ENCODE measurements around the gene EPG5.

Gene EPG5

GRCh38 chr18:45930963-45931362, 36.2 kb downstream of the EPG5 start:
- Histone ChIP-seq H3K23ac (ENCODE audit: low read depth, low read length, poor library complexity) (no peak overlapping the region), H2BK15ac (ENCODE audit: low read length) (no peak overlapping the region), H3K27me3 (ENCODE audit: control insufficient read depth in 3 of 3, insufficient read depth in 3 of 3, low read depth in 1 of 3, low read length in 3 of 3) (no peaks in the 10 kb centered on the region), H2BK12ac (ENCODE audit: low read length) (no peak overlapping the region), H3K36me3 (replicated peaks in 1 of 2; ENCODE audit: control insufficient read depth in 2 of 2, insufficient read depth in 2 of 2, low read length in 2 of 2) (peaks cover 4 to 57% of the 10 kb centered on the region in 2 donors), H3K14ac (ENCODE audit: low read length) (no peak overlapping the region), H4K8ac (ENCODE audit: low read depth, low read length) (no peak overlapping the region), H3K9ac (ENCODE audit: low read depth, low read length, poor library complexity) (no peak overlapping the region), H2BK5ac (ENCODE audit: low read length) (no peak overlapping the region), H4K91ac (ENCODE audit: low read depth, low read length, poor library complexity) (no peak overlapping the region), H3K4ac (ENCODE audit: low read length) (no peak overlapping the region), H3K4me2 (ENCODE audit: insufficient read depth, low read length, poor library complexity, severe bottlenecking) (no peak overlapping the region), H3K9me3 (replicated peaks in 1 of 2; ENCODE audit: control insufficient read depth in 2 of 2, insufficient read depth in 1 of 2, low read depth in 1 of 2, low read length in 2 of 2) (no peaks in the 10 kb centered on the region), H2AK5ac (ENCODE audit: low read depth, low read length) (no peak overlapping the region), H3K18ac (ENCODE audit: low read length) (no peak overlapping the region), H3K79me1 (ENCODE audit: low read depth, low read length) (no peaks in the 10 kb centered on the region), H2BK120ac (ENCODE audit: low read depth, low read length) (no peak overlapping the region), H3K27ac (replicated peaks; ENCODE audit: low read length) (no peak overlapping the region), H3K4me3 (ENCODE audit: low read length in 2 of 2) (no peak overlapping the region), H2AFZ (ENCODE audit: low read length) (no peak overlapping the region), H3K4me1 (ENCODE audit: control insufficient read depth in 2 of 2, insufficient read depth in 1 of 2, low read depth in 1 of 2, low read length in 2 of 2) (no peaks in the 10 kb centered on the region)
- WGBS, 2 donors (ENCODE audit: extremely low coverage in 2 of 2, insufficient read length in 2 of 2, insufficient replicate concordance in 1 of 2), result no CpG with 5 or more reads among the region's 2 CpGs
- DNase-seq (ENCODE audit: low spot score), result no peak

GRCh38 chr18:45926691-45927090, 40.4 kb downstream of the EPG5 start:
- peaks cover 2 to 85% of the 10 kb centered on the region in 2 donors for H3K36me3 ChIP-seq (replicated peaks in 1 of 2; ENCODE audit: control insufficient read depth in 2 of 2, insufficient read depth in 2 of 2, low read length in 2 of 2)
- H3K9ac ChIP-seq (ENCODE audit: low read depth, low read length, poor library complexity), result no peak overlapping the region
- H3K9me3 ChIP-seq (replicated peaks in 1 of 2; ENCODE audit: control insufficient read depth in 2 of 2, insufficient read depth in 1 of 2, low read depth in 1 of 2, low read length in 2 of 2), result no peaks in the 10 kb centered on the region
- H2BK5ac ChIP-seq (ENCODE audit: low read length), result no peak overlapping the region
- no peak overlapping the region for H2BK120ac ChIP-seq (ENCODE audit: low read depth, low read length)
- WGBS, 2 donors (ENCODE audit: extremely low coverage in 2 of 2, insufficient read length in 2 of 2, insufficient replicate concordance in 1 of 2), result no CpG with 5 or more reads among the region's 3 CpGs
- no peak for DNase-seq (ENCODE audit: low spot score)
- H3K4me3 ChIP-seq (ENCODE audit: low read length in 2 of 2), result no peak overlapping the region
- no peak overlapping the region for H2BK15ac ChIP-seq (ENCODE audit: low read length)
- no peaks in the 10 kb centered on the region for H3K27me3 ChIP-seq (ENCODE audit: control insufficient read depth in 3 of 3, insufficient read depth in 3 of 3, low read depth in 1 of 3, low read length in 3 of 3)
- no peak overlapping the region for H4K91ac ChIP-seq (ENCODE audit: low read depth, low read length, poor library complexity)
- H3K79me1 ChIP-seq (ENCODE audit: low read depth, low read length), result no peaks in the 10 kb centered on the region
- H2BK12ac ChIP-seq (ENCODE audit: low read length), result no peak overlapping the region
- H3K4ac ChIP-seq (ENCODE audit: low read length), result no peak overlapping the region
- H2AK5ac ChIP-seq (ENCODE audit: low read depth, low read length), result no peak overlapping the region
- no peak overlapping the region for H3K4me2 ChIP-seq (ENCODE audit: insufficient read depth, low read length, poor library complexity, severe bottlenecking)
- H3K4me1 ChIP-seq (ENCODE audit: control insufficient read depth in 2 of 2, insufficient read depth in 1 of 2, low read depth in 1 of 2, low read length in 2 of 2), result no peaks in the 10 kb centered on the region
- H3K14ac ChIP-seq (ENCODE audit: low read length), result no peak overlapping the region
- H2AFZ ChIP-seq (ENCODE audit: low read length), result no peak overlapping the region
- no peak overlapping the region for H3K23ac ChIP-seq (ENCODE audit: low read depth, low read length, poor library complexity)
- H3K18ac ChIP-seq (ENCODE audit: low read length), result no peak overlapping the region
- no peak overlapping the region for H4K8ac ChIP-seq (ENCODE audit: low read depth, low read length)
- no peak overlapping the region for H3K27ac ChIP-seq (replicated peaks; ENCODE audit: low read length)

- H3K4ac ChIP-seq (ENCODE audit: low read length), result no peak overlapping the region
- no CpG with 5 or more reads among the region's 3 CpGs for WGBS, 2 donors (ENCODE audit: extremely low coverage in 2 of 2, insufficient read length in 2 of 2, insufficient replicate concordance in 1 of 2)
These were observed 41.0 kb downstream of the EPG5 start for GRCh38 chr18:45926085-45926484.

GRCh38 chr18:45923138-45923537, 44.0 kb downstream of the EPG5 start:
- Histone ChIP-seq H3K36me3 (replicated peaks in 1 of 2; ENCODE audit: control insufficient read depth in 2 of 2, insufficient read depth in 2 of 2, low read length in 2 of 2) (peaks cover 2 to 82% of the 10 kb centered on the region in 2 donors), H4K8ac (ENCODE audit: low read depth, low read length) (no peak overlapping the region), H3K4ac (ENCODE audit: low read length) (no peak overlapping the region), H3K9me3 (replicated peaks in 1 of 2; ENCODE audit: control insufficient read depth in 2 of 2, insufficient read depth in 1 of 2, low read depth in 1 of 2, low read length in 2 of 2) (no peaks in the 10 kb centered on the region), H4K91ac (ENCODE audit: low read depth, low read length, poor library complexity) (no peak overlapping the region), H3K4me2 (ENCODE audit: insufficient read depth, low read length, poor library complexity, severe bottlenecking) (no peak overlapping the region), H3K4me1 (ENCODE audit: control insufficient read depth in 2 of 2, insufficient read depth in 1 of 2, low read depth in 1 of 2, low read length in 2 of 2) (no peaks in the 10 kb centered on the region), H2AK5ac (ENCODE audit: low read depth, low read length) (no peak overlapping the region), H3K27me3 (ENCODE audit: control insufficient read depth in 3 of 3, insufficient read depth in 3 of 3, low read depth in 1 of 3, low read length in 3 of 3) (no peaks in the 10 kb centered on the region), H2BK12ac (ENCODE audit: low read length) (no peak overlapping the region), H3K14ac (ENCODE audit: low read length) (no peak overlapping the region), H2BK120ac (ENCODE audit: low read depth, low read length) (no peak overlapping the region), H3K23ac (ENCODE audit: low read depth, low read length, poor library complexity) (no peak overlapping the region), H3K18ac (ENCODE audit: low read length) (no peak overlapping the region), H3K9ac (ENCODE audit: low read depth, low read length, poor library complexity) (no peak overlapping the region), H3K4me3 (ENCODE audit: low read length in 2 of 2) (no peak overlapping the region), H2AFZ (ENCODE audit: low read length) (no peak overlapping the region), H3K79me1 (ENCODE audit: low read depth, low read length) (no peaks in the 10 kb centered on the region), H2BK15ac (ENCODE audit: low read length) (no peak overlapping the region), H3K27ac (replicated peaks; ENCODE audit: low read length) (no peak overlapping the region), H2BK5ac (ENCODE audit: low read length) (no peak overlapping the region)
- WGBS, 2 donors (ENCODE audit: extremely low coverage in 2 of 2, insufficient read length in 2 of 2, insufficient replicate concordance in 1 of 2), result no CpG with 5 or more reads among the region's 1 CpG
- DNase-seq (ENCODE audit: low spot score), result no peak

More at GRCh38 chr18:45926085-45926484, 41.0 kb downstream of the EPG5 start:
- no peak overlapping the region for H3K27ac ChIP-seq (replicated peaks; ENCODE audit: low read length)
- no peak overlapping the region for H2BK12ac ChIP-seq (ENCODE audit: low read length)
- no peaks in the 10 kb centered on the region for H3K9me3 ChIP-seq (replicated peaks in 1 of 2; ENCODE audit: control insufficient read depth in 2 of 2, insufficient read depth in 1 of 2, low read depth in 1 of 2, low read length in 2 of 2)
- no peak overlapping the region for H2AK5ac ChIP-seq (ENCODE audit: low read depth, low read length)
- no peak for DNase-seq (ENCODE audit: low spot score)
- H2BK5ac ChIP-seq (ENCODE audit: low read length), result no peak overlapping the region
- H3K4me1 ChIP-seq (ENCODE audit: control insufficient read depth in 2 of 2, insufficient read depth in 1 of 2, low read depth in 1 of 2, low read length in 2 of 2), result no peaks in the 10 kb centered on the region
- H3K79me1 ChIP-seq (ENCODE audit: low read depth, low read length), result no peaks in the 10 kb centered on the region
- no peak overlapping the region for H3K4me3 ChIP-seq (ENCODE audit: low read length in 2 of 2)
- no peak overlapping the region for H3K23ac ChIP-seq (ENCODE audit: low read depth, low read length, poor library complexity)
- no peak overlapping the region for H3K9ac ChIP-seq (ENCODE audit: low read depth, low read length, poor library complexity)
- H4K8ac ChIP-seq (ENCODE audit: low read depth, low read length), result no peak overlapping the region
- peaks cover 2 to 87% of the 10 kb centered on the region in 2 donors for H3K36me3 ChIP-seq (replicated peaks in 1 of 2; ENCODE audit: control insufficient read depth in 2 of 2, insufficient read depth in 2 of 2, low read length in 2 of 2)
- no peaks in the 10 kb centered on the region for H3K27me3 ChIP-seq (ENCODE audit: control insufficient read depth in 3 of 3, insufficient read depth in 3 of 3, low read depth in 1 of 3, low read length in 3 of 3)
- H2AFZ ChIP-seq (ENCODE audit: low read length), result no peak overlapping the region
- no peak overlapping the region for H3K18ac ChIP-seq (ENCODE audit: low read length)
- H3K14ac ChIP-seq (ENCODE audit: low read length), result no peak overlapping the region
- H4K91ac ChIP-seq (ENCODE audit: low read depth, low read length, poor library complexity), result no peak overlapping the region
- no peak overlapping the region for H2BK15ac ChIP-seq (ENCODE audit: low read length)
- H2BK120ac ChIP-seq (ENCODE audit: low read depth, low read length), result no peak overlapping the region
- no peak overlapping the region for H3K4me2 ChIP-seq (ENCODE audit: insufficient read depth, low read length, poor library complexity, severe bottlenecking)
